HCEC 1CT (cell line): ENCODE results near the gene TEKTIP1.
"Not testable (repeated sequence)": the region's sequence is repeated elsewhere in the genome, so short reads cannot be mapped to it uniquely, and the experiment has no call there.

Experiments used
- DNase-seq: peaks from one replicate; pipeline ENCODE4 v3.0.0-alpha.2; 2017

Gene TEKTIP1

DNA sequence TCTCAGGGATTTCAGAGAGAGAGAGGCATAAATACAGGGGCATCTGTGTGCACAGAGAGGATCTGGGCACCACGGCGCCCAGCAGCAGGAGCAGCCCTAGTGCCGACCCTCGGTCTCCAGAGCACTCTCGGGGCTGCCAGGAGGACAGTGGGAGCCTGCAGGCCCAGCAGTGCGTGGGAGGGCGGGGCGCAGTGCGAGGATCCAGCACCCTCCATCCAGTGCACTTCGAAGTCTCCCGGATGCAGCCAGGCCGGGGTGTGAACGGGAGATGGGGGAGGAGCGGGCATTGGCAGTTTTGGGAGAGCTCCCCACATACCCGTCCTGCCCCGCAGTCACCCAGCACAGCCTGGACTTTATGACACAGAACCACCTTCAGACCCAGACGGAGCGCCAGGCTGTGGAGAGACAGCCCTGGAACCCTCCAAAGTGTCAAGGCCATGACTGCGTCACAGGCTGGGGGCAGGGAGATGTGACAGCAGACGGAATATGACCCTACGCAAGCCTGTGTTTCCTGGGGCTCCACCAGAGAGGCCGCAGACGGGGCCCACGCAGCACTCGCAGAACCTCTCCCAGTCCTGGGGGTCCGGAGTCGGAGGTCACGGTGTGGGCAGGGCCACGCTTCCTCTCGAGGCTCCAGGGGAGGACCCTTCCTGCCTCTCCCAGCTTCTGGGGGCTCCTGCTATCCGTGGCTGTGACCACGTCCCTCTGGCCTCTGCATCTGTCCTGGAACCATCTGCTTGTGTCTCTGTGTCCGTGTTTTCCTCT, 14.7 kb upstream of the TEKTIP1 start:
- DNase-seq, result no peak

- DNase-seq, result no peak
Measured at GRCh38 chr19:3524904-3525451, 14.0 kb upstream of the TEKTIP1 start.

DNA sequence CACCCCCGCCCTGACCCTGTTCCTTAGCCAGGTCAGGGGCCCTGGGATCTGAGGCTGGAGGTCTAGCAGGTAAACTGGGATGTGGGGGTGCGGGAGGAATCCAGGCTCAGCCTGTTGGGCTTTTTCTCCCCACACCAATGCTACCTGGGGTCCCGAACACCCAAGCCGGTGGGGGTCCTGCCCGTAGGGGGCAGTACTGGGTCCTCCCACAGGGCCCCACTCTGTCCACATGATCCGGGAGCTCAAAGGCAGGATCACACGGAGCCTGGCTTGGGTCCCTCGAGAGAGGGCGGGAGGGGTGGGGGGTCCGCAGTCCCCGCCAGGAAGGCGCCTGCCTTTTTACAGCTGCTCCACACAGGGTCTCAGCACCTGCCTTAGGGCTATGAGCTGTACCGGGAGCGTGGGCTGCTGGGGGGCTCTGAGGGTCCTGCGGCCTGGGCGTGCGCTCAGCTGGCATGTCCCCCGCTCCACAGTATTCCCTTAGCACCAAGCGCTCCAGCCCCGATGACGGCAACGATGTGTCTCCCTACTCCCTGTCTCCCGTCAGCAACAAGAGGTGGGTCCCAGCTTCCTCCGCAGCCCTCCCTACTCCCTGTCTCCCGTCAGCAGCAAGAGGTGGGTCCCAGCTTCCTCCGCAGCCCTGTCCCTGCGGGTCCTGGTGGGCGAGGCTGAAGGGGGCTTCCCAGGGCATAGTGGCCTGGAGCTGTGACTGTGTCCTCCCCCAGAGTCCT, 12.3 kb upstream of the TEKTIP1 start:
- no peak for DNase-seq

DNA sequence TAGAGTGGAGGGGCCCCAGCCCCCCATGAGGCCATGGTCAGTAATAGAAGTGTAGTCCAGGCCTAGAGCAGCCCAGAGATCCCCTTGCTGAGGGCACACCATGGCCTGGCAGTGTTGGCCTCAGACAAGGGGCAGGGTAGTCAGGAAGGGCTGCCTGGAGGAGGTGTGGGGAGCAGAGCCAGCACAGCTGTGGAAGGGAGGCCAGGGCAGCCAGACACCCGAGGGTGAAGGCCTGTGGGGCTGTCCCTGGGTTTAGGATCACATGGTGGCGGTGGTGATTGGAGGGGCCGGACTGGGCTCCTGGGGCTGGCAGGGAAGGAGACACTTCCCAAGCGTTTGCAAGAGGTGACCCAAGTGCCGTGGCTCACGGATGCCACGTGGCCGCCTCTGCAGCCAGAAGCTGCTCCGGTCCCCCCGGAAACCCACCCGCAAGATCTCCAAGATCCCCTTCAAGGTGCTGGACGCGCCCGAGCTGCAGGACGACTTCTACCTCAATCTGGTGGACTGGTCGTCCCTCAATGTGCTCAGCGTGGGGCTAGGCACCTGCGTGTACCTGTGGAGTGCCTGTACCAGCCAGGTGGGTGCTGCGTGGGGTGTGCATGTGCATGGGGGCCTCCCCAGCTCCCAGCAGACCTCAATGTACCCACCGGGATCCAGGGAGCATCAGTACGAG, 11.6 kb upstream of the TEKTIP1 start:
- no peak for DNase-seq

DNA sequence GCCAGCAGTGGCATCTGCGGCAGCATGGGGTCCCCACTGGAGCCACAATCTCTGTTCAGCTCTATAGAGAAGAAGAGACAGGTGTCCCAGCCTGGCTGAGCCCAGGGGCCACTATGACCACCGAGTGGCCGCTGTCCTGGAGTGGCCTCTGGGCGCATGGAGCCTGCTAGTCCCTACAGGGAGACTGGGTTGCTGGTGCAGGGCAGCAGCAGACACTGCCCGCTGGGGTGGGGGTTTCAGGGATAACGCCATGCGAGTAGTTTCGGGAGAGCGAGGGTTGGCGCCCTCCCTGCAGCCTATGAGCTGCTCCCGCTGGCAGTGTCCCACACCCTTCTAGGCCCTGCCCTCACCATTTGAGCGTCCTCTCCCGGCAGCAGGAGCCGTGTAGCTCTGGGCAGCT, 10.9 kb upstream of the TEKTIP1 start:
- DNase-seq, result no peak

DNA sequence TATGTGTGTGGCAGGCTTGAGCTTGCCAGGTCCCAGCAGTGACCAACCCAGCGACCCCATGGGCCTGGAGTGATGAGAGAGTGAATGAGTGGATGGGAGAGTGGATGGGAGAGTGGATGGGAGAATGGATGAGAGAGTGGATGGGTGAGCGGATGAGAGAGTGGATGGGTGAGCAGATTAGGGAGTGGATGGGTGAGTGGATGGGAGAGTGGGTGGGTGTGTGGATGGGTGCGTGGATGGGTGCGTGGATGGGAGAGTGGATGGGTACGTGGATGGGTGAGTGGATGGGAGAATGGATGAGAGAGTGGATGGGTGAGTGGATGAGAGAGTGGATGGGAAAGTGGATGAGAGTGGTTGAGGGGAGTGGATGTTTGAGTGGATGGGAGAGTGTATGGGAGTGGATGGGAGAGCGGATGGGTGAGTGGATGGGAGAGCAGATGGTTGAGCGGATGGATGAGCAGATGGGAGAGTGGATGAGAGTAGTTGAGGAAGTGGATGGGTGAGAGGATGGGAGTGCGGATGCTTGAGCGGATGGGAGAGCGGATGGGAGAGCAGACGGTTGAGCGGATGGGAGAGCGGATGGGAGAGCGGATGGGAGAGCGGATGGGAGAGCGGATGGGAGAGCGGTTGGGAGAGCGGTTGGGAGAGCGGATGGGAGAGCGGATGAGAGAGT, 10.3 kb upstream of the TEKTIP1 start:
- DNase-seq, result no peak

GRCh38 chr19:3529299-3529698, 9.7 kb upstream of the TEKTIP1 start:
- not testable (repeated sequence) for DNase-seq

DNA sequence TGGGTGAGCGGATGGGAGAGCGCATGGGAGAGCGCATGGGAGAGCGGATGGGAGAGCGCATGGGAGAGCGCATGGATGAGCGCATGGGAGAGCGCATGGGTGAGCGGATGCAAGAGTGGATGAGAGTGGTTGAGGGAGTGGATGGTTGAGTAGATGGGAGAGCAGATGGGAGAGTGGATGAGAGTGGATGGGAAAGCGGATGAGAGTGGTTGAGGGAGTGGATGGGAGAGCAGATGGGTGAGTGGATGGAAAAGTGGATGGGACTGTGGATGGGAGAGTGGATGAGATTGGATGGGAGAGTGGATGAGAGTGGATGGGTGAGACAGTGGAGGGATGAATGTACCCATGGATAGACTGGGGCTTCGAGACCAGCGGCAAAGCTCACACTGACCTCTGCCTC, 8.6 kb upstream of the TEKTIP1 start:
- DNase-seq, result no peak

DNA sequence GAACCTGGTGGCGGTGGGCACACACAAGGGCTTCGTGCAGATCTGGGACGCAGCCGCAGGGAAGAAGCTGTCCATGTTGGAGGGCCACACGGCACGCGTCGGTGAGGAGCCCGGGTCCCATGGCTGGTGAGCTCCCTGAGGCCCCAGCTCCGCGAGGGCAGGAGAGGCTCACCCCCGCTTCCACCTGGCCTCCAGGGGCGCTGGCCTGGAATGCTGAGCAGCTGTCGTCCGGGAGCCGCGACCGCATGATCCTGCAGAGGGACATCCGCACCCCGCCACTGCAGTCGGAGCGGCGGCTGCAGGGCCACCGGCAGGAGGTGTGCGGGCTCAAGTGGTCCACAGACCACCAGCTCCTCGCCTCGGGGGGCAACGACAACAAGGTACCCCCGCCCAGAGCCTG, 7.3 kb upstream of the TEKTIP1 start:
- DNase-seq, result no peak

- DNase-seq, result no peak
Measured at GRCh38 chr19:3532154-3532786, 6.7 kb upstream of the TEKTIP1 start.

- DNase-seq, result no peak
Measured at GRCh38 chr19:3533033-3533432, 5.9 kb upstream of the TEKTIP1 start.

GRCh38 chr19:3533563-3534216, 5.3 kb upstream of the TEKTIP1 start:
- no peak for DNase-seq

DNA sequence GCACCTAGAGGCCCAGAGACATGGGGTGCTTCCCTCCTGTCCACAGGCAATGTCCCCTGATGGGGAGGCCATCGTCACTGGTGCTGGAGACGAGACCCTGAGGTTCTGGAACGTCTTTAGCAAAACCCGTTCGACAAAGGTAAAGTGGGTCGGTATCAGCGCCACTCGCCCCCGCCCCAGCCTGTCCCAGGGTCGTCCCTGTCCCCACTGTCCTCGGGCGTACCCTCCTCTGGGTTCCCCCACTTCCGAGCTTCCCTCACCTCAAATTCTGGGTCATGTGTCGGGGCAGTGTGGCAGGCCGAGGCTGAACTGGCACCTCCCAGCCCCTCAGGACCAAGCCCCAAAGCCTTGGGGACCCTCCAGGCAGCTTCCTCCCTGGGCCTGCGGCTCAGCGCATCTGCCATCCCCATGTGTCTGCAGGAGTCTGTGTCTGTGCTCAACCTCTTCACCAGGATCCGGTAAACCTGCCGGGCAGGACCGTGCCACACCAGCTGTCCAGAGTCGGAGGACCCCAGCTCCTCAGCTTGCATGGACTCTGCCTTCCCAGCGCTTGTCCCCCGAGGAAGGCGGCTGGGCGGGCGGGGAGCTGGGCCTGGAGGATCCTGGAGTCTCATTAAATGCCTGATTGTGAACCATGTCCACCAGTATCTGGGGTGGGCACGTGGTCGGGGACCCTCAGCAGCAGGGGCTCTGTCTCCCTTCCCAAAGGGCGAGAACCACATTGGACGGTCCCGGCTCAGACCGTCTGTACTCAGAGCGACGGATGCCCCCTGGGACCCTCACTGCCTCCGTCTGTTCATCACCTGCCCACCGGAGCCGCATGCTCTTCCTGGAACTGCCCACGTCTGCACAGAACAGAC, 4.4 kb upstream of the TEKTIP1 start:
- DNase-seq, result no peak

DNA sequence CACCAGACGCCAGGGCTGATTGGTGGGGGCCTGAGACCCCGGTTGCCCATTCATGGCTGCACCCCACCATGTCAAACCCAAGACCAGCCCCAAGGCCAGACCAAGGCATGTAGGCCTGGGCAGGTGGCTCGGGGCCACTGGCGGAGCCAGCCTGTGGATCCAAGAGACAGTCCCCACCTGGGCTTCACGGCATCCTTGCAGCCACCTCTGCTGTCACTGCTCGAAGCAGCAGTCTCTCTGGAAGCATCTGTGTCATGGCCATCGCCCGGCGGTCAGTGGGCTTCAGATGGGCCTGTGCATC, 3.8 kb upstream of the TEKTIP1 start:
- no peak for DNase-seq

DNA sequence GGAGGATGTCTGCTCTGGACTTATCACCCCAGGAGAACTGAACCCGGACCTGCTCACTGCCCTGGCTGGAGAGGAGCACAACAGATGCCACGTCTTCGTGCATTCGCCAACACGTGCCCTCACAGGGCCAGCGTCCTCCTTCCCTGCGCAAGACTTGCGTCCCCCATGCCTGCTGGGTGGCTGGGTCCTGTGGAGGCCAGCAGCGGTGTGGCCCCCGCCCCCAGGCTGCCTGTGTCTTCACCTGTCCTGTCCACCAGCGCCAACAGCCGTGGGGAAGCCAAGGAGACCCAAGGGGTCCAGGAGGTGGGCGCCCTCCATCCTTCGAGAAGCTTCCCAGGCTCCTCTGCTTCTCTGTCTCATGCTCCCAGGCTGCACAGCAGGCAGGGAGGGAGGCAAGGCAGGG, 3.4 kb upstream of the TEKTIP1 start:
- DNase-seq, result no peak

DNA sequence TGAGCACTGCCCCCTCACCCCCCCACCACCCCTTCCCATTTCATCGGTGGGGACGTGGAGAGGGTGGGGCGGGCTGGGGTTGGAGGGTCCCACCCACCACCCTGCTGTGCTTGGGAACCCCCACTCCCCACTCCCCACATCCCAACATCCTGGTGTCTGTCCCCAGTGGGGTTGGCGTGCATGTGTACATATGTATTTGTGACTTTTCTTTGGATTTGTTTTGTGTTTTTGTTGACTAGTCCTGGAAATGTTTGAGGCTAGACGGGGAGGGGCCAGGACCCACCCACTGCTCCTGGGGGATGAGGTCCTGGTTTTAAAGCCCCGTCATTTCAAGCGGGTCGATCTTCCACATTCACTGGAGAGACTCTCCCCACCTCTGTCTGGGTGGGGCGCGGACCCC, 3.0 kb upstream of the TEKTIP1 start:
- no peak for DNase-seq

GRCh38 chr19:3536429-3537100, 2.4 kb upstream of the TEKTIP1 start:
- no peak for DNase-seq

GRCh38 chr19:3537101-3537437, 1.9 kb upstream of the TEKTIP1 start:
- DNase-seq, result no peak

DNA sequence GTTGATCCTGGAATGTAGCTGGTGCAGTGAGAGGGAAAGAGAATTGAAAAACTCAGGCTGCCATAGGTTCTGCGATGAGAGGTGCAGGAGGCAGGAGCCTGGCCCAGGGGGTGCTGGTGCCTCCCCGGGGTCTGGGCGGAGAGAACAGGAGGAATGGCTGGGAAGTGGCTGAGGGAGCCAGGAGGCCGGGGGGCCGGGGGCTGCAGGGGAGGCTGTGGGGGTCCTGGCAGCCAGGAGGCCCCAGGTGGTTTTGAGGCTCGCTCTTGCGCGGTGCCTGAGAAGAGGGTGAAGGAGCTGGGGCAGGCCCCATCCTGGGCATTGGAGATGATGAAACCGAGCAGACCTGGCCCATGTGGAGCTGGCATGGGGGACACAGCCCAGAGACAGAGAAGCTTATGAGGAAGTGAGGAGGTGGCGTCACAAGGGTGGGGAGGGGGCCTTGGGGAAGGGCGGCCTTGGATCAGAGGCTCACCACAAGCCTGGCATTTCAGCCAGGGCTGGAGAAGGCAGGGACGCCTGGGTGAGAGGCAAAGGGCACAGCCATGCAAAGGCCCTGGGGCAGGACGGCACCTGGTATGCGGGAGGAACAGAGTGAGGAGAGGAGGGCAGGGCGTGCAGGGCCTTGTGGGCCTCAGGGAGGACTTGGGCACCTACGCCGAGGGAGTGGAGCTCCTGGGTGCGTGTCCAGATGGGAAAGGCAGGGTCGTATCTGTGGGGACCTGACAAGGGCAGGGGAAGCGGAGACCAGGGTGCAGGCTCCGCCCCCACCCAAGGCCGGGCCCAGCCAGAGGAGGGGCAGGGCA, 1.3 kb upstream of the TEKTIP1 start:
- DNase-seq, result no peak
